ENCODE data around the gene SMIM3.
"Not testable (repeated sequence)": the region's sequence is repeated elsewhere in the genome, so short reads cannot be mapped to it uniquely, and the experiment has no call there.

Gene SMIM3

GRCh38 chr5:150778517-150779396 lies at the start of gene SMIM3:
Gene SMIM3 (plus strand): TSS chr5:150778757. CDS start chr5:150795441, 16,684 bp downstream.
- no peak for DNase-seq (ENCODE audit: low read depth)

GRCh38 chr5:150729859-150730258 lies 48.7 kb upstream of the SMIM3 start:
- no peak for DNase-seq (ENCODE audit: low read depth)

- no peak for DNase-seq (ENCODE audit: low read depth)
Measured at GRCh38 chr5:150731669-150732242, 46.8 kb upstream of the SMIM3 start.

GRCh38 chr5:150734579-150735384 lies 43.8 kb upstream of the SMIM3 start:
- DNase-seq (ENCODE audit: low read depth), result no peak

GRCh38 chr5:150738862-150739261 lies 39.7 kb upstream of the SMIM3 start:
- no peak for DNase-seq (ENCODE audit: low read depth)

- DNase-seq (ENCODE audit: low read depth), result no peak
Measured at GRCh38 chr5:150740992-150741391, 37.6 kb upstream of the SMIM3 start.

GRCh38 chr5:150742455-150743141 lies 36.0 kb upstream of the SMIM3 start:
- not testable (repeated sequence) for DNase-seq (ENCODE audit: low read depth)

GRCh38 chr5:150743142-150743488 lies 35.4 kb upstream of the SMIM3 start:
- DNase-seq (ENCODE audit: low read depth), result not testable (repeated sequence)

GRCh38 chr5:150750469-150750868 lies 28.1 kb upstream of the SMIM3 start:
- no peak for DNase-seq (ENCODE audit: low read depth)

- no peak for DNase-seq (ENCODE audit: low read depth)
Measured at GRCh38 chr5:150751096-150751891, 27.3 kb upstream of the SMIM3 start.

- DNase-seq (ENCODE audit: low read depth), result no peak
Measured at GRCh38 chr5:150753463-150753862, 25.1 kb upstream of the SMIM3 start.

- no peak for DNase-seq (ENCODE audit: low read depth)
Measured at GRCh38 chr5:150753863-150754262, 24.7 kb upstream of the SMIM3 start.

- DNase-seq (ENCODE audit: low read depth), result no peak
Measured at GRCh38 chr5:150757087-150757649, 21.4 kb upstream of the SMIM3 start.

- DNase-seq (ENCODE audit: low read depth), result no peak
Measured at GRCh38 chr5:150758203-150758530, 20.4 kb upstream of the SMIM3 start.

- DNase-seq (ENCODE audit: low read depth), result peak; percentile 97
Measured at GRCh38 chr5:150758531-150759333, 19.8 kb upstream of the SMIM3 start, which contains the start of gene DCTN4. Gene DCTN4 (minus strand): TSS chr5:150759017. CDS start chr5:150758993, 24 bp downstream.

- no peak for DNase-seq (ENCODE audit: low read depth)
Measured at GRCh38 chr5:150759334-150759583, 19.3 kb upstream of the SMIM3 start.

GRCh38 chr5:150762211-150762610 lies 16.3 kb upstream of the SMIM3 start:
- DNase-seq (ENCODE audit: low read depth), result no peak

GRCh38 chr5:150763023-150763769 lies 15.4 kb upstream of the SMIM3 start:
- peak; percentile 51 for DNase-seq (ENCODE audit: low read depth)

GRCh38 chr5:150764530-150764929 lies 14.0 kb upstream of the SMIM3 start:
- no peak for DNase-seq (ENCODE audit: low read depth)
